Measurements from ENCODE around the gene HEMK1. TPM values are rescaled to one million over a fixed set of nuclear protein-coding genes. Genes with fewer than 3 reads are reported as not detected.

Gene HEMK1
- total and polyA plus RNA-seq, 2 donors (not counting 1 experiment from before 2014, with no cell fraction given), result 34.2 to 43.0 TPM

DNA sequence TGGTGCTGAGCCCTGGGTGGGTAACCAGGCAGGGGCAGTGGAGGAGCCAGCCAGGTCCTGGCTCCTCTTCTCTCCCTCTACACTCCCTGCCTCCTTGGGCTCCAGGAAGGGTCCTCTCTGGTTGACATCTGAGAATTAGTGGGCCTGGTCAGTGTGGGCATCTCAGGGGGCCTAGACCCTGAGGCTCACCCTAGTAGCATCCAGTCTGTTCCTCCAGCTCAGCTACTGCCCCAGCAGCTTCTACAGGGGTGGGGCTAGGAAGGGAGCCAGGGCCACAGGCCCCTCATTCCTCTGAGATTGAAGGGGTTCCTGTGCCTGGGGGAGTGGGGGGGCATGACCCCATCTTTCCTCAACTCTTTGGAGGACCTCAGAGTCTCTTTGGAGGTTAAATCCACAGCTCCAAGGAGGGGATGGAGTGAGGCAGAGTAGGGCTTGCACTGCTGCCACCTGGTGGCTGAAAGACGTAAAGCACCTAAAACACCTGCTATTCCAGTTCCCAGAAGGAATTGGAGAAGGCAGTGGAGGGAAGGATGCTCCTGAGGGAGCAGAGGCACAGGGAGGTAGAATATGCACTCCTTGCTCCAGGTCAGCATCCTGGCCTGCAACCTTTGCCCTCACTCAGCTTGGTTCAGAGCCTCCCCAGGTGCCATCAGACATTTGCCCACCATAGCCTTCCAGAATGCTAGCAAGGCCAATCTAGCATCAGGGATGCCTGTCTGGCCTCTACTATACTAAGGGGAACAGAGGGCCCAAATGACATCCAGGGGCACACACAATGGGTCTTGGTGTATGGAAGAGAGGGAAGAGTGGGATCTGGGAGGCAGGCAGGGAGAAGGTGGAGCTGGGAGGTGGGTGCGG lies 26.9 kb upstream of the HEMK1 start:
- H3K36me3 ChIP-seq (replicated peaks in 1 of 2; ENCODE audit: control extremely low read depth in 1 of 2, control insufficient read depth in 1 of 2, extremely low read depth in 1 of 2, insufficient read depth in 2 of 2, low read length in 1 of 2), result no peaks in the 10 kb centered on the region
- H4K20me1 ChIP-seq (ENCODE audit: control insufficient read depth, insufficient read depth, low read length, poor library complexity, severe bottlenecking), result no peaks in the 10 kb centered on the region
- intact Hi-C loops (cut with micrococcal nuclease), result no loop called here
- H3K9ac ChIP-seq (ENCODE audit: low read length), result no peak overlapping the region
- peaks cover 0 to 4% (median 0%) of the 10 kb centered on the region in 3 donors for H3K9me3 ChIP-seq (ENCODE audit: control extremely low read depth in 1 of 3, control insufficient read depth in 2 of 3, insufficient read depth in 1 of 3, low read length in 2 of 3)
- no peak overlapping the region for H2AFZ ChIP-seq (ENCODE audit: insufficient read depth, low read depth, low read length, poor library complexity, severe bottlenecking)
- H3K79me2 ChIP-seq (ENCODE audit: control insufficient read depth, insufficient read depth, low read length), result no peaks in the 10 kb centered on the region
- Mint-ChIP-seq H3K4me1 (no peaks in the 10 kb centered on the region), H3K9me3 (ENCODE audit: insufficient read depth) (no peaks in the 10 kb centered on the region), H3K27ac (no peak overlapping the region), H3K4me3 (no peak overlapping the region), H3K27me3 (peaks cover 18% of the 10 kb centered on the region)
- ATAC-seq (ENCODE audit: low read depth) (peak; percentile 71), DNase-seq (peak; percentile 73)
- ChIA-PET CTCF (interaction anchor here (0.6 to 5.8 kb wide), 48 partner anchors 9 to 645 kb away, joined by 3 to 104 read pairs (median 4); partner anchors contain the start of genes CACNA2D2, CISH, CYB561D2 and HYAL2), POLR2A (interaction anchor here (0.7 to 0.8 kb wide), 3 partner anchors 24 to 194 kb away, joined by 3 to 7 read pairs (median 4); no protein-coding TSS in a partner anchor)
- H3K4me1 ChIP-seq (ENCODE audit: control insufficient read depth in 2 of 2, insufficient read depth in 2 of 2, low read length in 2 of 2), result no peaks in the 10 kb centered on the region
- WGBS (ENCODE audit: insufficient coverage), result no CpG with 5 or more reads among the region's 2 CpGs
- no peak overlapping the region for H3K27ac ChIP-seq (ENCODE audit: low read length in 2 of 2)
- H3K4me3 ChIP-seq (ENCODE audit: control extremely low read depth in 1 of 5, extremely low read depth in 1 of 5, insufficient read depth in 1 of 5, low read depth in 2 of 5, low read length in 4 of 5), result no peak overlapping the region
- peaks cover 0 to 16% (median 0%) of the 10 kb centered on the region in 4 experiments for H3K27me3 ChIP-seq (replicated peaks in 1 of 4; ENCODE audit: control extremely low read depth in 1 of 4, control insufficient read depth in 3 of 4, insufficient read depth in 4 of 4, low read length in 3 of 4)
- peak; percentile 97 for TF ChIP-seq CTCF (IDR thresholded peaks at IDR 0.05)
- no peak for TF ChIP-seq EZH2 (IDR thresholded peaks at IDR 0.05; ENCODE audit: borderline replicate concordance, insufficient read depth, low read depth, low read length, poor library complexity, severe bottlenecking)
- no peak overlapping the region for H3K4me2 ChIP-seq (replicated peaks; ENCODE audit: low read depth, low read length, poor library complexity, severe bottlenecking)

GRCh38 chr3:50545781-50546180 lies 23.5 kb upstream of the HEMK1 start:
- Mint-ChIP-seq H3K4me3 (no peak overlapping the region), H3K27ac (no peak overlapping the region), H3K27me3 (peaks cover 5% of the 10 kb centered on the region), H3K9me3 (ENCODE audit: insufficient read depth) (no peaks in the 10 kb centered on the region), H3K4me1 (no peaks in the 10 kb centered on the region)
- no peak for TF ChIP-seq EZH2 (IDR thresholded peaks at IDR 0.05; ENCODE audit: borderline replicate concordance, insufficient read depth, low read depth, low read length, poor library complexity, severe bottlenecking)
- no peak for TF ChIP-seq CTCF (IDR thresholded peaks at IDR 0.05)
- no peak overlapping the region for H3K4me3 ChIP-seq (ENCODE audit: control extremely low read depth in 1 of 5, extremely low read depth in 1 of 5, insufficient read depth in 1 of 5, low read depth in 2 of 5, low read length in 4 of 5)
- H2AFZ ChIP-seq (ENCODE audit: insufficient read depth, low read depth, low read length, poor library complexity, severe bottlenecking), result no peak overlapping the region
- DNase-seq (no peak), ATAC-seq (ENCODE audit: low read depth) (no peak)
- H3K9me3 ChIP-seq (ENCODE audit: control extremely low read depth in 1 of 3, control insufficient read depth in 2 of 3, insufficient read depth in 1 of 3, low read length in 2 of 3), result no peaks in the 10 kb centered on the region
- no peak overlapping the region for H3K4me2 ChIP-seq (replicated peaks; ENCODE audit: low read depth, low read length, poor library complexity, severe bottlenecking)
- ChIA-PET POLR2A (no interaction called here), CTCF (interaction anchor here (0.7 kb wide), 1 partner anchor 11 kb away, joined by 3 read pairs; no protein-coding TSS in a partner anchor)
- no peaks in the 10 kb centered on the region for H4K20me1 ChIP-seq (ENCODE audit: control insufficient read depth, insufficient read depth, low read length, poor library complexity, severe bottlenecking)
- H3K36me3 ChIP-seq (replicated peaks in 1 of 2; ENCODE audit: control extremely low read depth in 1 of 2, control insufficient read depth in 1 of 2, extremely low read depth in 1 of 2, insufficient read depth in 2 of 2, low read length in 1 of 2), result no peaks in the 10 kb centered on the region
- H3K27ac ChIP-seq (ENCODE audit: low read length in 2 of 2), result no peak overlapping the region
- no peaks in the 10 kb centered on the region for H3K4me1 ChIP-seq (ENCODE audit: control insufficient read depth in 2 of 2, insufficient read depth in 2 of 2, low read length in 2 of 2)
- intact Hi-C loops (cut with micrococcal nuclease), result no loop called here
- 93% methylated on average over 1 of the region's 1 CpG for WGBS (ENCODE audit: insufficient coverage)
- peaks cover 0 to 10% (median 0%) of the 10 kb centered on the region in 4 experiments for H3K27me3 ChIP-seq (replicated peaks in 1 of 4; ENCODE audit: control extremely low read depth in 1 of 4, control insufficient read depth in 3 of 4, insufficient read depth in 4 of 4, low read length in 3 of 4)
- H3K79me2 ChIP-seq (ENCODE audit: control insufficient read depth, insufficient read depth, low read length), result no peaks in the 10 kb centered on the region
- H3K9ac ChIP-seq (ENCODE audit: low read length), result no peak overlapping the region

Measured in B cell (primary cell).